Limb (tissue), 2 donors: ENCODE measurements around the gene DOLPP1.

ENCODE experiments used
- DNase-seq, 2 donors: peaks; one replicate each; pipeline ENCODE4 v3.0.0-alpha.2; 2016; ENCODE audit errors: extremely low spot score in 2 of 2

DOLPP1 gene

DNA sequence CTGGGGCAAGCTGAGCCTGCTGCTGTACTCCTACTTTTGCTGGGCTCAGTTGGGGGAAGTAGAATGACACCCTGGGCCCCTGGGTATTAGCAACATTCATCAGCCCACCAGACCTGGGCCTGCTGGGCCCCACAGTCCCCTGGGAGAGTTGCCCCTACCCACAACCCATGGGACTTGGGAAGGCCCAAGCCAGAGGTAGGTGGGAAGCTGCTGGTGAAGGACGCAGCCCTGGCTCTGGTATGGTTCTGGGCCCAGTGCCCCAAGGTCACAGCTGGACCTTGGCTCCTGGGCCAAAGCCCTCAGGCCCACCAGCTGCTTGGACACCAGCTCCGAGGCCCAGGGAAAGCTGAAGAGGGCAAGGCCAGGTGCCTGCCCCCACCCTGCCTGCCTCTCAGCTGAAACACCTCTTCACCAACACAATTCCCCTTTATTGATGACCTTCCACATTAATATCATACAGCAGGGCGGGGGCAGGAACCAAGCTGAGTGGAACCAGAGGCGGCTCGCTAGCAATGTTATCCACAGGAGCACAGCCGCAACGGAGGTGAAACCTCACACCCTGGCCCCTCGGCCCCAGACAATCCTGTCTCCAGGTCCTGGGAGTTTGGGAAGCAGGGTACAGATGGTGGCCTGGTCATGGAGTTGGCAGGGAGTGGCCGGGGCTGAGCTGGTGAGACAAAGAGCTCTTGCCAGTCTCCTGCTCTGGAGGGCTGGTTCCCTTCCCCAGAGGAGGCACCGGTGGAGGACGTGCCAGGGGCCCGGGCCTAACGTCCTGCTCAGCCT is 13.7 kb downstream of the DOLPP1 start:
- no peak for DNase-seq

DNA sequence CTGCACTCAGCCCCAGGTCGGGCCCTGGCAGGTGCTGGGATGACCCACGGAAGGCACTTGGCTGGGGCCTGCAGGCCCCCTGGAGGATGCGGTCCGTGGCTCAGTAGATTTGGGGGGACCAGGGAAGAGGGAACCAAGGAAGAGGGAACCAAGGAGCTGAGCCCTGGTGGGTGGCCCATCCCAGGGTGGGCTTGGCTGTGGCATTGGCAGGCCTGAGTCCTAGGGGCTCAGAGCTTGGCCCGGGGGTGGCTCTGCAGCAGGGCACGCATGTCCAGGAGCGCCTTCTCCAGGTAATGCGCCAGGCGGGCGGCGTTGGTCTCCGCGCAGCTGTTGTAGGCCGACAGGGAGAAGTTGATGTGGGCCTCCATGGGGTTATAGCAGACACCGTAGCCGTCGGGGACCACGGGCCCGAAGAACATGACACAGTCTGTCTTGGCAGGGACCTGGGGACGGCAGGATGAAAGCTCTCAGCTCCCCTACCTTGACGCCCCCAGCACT is 14.3 kb downstream of the DOLPP1 start:
- no peak for DNase-seq

DNA sequence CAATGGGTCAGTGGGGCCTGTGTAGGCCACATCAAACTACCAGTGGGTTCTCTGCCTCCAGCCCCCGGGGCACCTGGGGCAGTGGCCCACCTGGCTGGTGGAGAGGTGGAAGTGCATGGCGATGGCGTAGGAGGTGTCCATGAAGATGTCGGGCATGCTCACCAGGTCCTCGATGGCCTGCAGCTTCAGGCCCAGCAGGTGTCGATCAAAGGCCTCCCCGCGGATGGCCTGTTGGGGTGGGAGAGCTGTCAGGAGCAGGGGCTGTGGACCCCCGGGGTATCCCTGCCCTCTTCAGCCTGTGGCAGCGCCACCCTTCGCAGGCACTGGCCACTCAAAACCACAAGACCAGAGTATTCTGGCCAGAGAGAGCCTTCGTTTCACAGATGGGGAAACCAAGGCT is 15.0 kb downstream of the DOLPP1 start:
- DNase-seq, result no peak

DNA sequence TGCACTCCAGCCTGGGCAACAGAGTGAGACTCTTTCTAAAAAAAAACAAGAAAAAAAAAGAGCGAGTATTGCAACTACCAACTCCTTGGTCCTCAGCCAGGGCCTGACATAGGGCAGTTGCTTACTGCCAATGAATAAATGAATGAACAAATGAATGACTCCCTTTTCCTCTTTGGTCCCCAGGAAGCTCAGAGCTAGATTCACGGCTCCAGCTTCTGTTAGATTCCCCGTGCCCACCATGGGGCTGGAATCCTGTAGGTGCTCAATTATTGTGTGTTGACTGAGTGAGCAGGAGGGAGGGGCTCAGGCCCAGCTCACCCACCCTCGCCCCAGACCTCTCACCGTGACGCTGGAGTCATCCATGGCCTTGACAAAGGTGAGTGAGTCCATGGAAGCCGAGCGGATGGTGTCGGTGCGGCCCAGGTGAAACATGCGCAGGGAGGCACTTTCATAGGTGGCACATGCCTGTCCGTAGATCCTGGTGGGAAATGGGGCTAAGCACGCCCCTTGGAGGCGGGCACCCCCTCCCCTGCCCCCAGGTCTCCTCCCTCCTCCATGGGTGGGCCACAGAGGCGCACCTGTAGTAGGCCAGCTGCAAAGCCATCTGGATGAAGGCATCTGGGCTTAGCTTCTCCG is 16.9 kb downstream of the DOLPP1 start:
- DNase-seq, result no peak

DNA sequence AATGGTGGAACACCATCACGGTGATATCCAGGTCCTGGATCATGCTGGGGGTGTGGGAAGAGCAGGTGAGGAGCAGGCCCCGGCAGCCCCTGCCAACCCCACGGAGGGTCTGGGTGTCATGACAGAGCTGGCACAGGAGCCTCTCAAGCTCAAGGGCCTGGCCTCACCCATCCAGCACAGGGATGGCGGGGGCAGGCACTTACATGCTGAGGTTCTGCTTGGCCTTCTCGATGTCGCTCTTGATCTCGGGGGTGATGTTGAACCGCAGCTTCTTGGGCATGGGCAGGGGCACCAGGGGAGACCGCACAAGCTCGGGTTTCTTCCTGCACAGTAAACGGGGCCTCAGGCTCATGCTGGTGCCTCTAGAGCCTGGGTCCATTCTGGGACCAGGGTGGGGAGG is 17.4 kb downstream of the DOLPP1 start:
- no peak for DNase-seq

DNA sequence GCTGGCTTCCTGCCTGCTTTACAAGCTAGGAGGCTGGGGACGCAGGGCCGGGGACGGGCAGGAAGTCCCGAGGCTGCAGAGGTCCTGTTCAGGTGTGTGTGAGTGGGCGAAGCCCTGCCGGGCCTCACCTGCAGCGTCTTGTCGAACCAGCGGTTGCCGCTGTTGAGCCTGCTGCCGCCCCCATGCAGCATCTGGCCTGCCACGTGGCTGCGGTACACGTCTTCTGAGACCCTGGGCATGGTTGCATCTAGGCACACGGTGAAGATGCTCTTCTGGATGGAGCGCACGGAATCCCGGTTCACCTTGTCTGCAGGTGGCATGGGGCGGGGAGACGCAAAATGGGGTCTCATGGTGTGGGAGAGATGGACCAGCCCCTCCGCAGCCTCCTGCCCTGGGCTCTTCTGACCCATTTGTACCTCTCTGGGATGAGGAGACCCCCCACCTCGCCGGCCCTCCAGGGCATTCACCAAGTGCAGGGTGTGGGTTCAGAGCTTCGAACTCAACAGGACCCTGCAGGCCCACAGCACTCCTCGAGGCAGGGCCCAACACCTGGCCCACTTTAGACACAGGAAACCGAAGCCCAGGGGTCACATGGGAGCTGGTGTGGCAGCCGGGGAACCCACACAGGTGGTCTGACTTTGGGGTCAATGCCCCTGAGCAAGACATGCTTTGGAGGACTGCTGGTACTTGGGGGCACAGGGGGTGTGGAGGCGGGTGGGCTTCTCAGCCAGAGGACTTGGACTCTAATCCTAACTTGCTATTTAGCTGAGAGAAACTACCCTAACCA is 19.7 kb downstream of the DOLPP1 start:
- DNase-seq, result no peak

DNA sequence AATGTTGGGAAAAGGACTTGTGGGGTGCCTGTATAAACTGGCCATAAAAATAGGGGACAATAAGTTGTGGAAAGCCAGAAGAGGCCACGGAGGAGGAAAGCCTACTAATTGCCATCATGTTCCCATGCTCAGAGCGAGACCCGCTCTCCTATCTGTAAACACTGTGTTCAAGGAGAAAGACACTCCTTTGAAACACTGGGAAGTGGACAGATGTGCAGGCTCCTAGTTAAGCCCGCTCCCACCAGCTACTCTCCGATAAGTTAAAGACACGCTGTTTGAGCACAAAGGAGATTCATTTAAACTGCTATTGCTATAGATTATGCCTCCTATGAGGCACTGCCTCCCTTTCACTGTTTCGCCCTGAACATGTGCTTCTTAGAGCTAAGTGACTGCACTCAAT is 20.4 kb downstream of the DOLPP1 start:
- no peak for DNase-seq

DNA sequence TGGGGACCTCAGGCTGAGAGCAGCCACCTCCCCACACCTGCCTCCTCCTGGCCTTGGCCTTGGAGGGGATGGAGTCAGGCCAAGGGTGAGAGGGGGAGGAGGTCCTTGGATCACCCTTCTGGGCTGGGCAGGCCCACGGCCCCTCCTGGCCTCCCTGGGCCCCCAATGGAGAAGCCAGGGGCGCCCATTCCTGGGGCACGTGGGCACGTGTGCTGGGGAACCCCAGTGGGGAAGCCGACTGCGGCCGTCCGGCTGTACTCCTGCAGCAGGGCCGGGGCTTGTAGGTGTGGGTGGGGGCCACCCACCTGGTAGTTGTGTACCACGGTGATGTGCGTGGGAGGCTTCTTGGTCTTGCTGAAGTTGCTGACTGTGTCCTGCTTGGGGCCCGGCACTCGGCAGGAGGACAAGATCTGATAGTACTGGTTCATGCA is 21.2 kb downstream of the DOLPP1 start:
- DNase-seq, result no peak

DNA sequence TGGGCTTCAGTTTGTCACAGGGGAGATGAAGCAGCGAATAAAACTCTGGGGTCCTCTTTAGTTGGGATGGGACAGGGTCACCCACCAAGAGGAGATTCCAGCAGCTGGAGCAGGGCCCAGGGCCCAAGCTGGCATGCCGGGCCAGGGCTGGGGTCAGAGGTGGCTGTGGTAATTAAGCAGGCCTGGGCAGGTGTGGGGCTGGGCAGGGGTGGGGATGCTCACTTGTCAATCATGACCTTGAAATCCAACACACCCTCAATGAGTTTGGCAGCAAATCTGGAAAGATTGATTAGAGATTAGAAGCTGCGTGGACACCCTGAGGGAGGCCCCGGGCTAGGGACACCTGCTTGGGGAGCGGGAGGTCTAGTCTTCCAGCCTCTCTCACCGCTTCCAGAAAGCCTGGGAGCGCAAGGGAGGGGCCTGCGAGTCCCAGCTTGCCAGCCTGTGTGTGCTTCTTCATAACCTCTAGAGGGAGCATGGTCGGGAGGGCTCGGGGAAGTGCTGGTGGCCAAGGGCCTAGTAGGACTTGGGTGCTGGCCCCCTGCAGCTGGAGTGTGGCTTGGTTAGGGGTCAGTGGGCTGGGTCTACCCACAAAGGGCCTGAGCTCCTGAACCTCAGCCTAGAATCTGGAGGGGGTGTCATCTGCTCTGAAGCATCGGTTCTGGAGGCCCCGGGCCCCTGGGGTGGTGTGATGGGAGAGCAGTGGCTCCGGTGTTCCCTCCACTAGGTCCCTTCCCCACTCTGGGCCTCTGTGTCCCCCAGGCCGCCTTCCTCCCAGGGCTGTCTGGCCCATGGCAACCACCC is 22.1 kb downstream of the DOLPP1 start:
- DNase-seq, result no peak

DNA sequence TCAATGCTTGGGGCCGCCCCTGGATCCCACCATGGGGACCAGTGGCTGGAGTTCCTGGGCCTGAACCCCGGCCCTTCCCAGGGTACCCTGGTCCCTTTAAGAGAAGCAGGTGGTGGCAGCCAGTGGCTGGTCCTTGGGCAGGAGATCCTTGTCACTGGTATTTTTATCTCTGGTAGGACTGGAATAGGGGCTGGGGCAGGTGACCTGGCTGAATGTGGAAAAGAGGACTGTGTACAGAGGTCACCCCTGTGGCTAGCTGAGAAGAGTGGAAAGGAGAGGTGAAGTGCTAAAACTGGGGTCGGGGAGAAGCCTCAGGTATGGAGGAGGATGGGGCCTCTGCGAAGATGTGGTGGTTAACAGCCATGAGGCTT is 22.7 kb downstream of the DOLPP1 start:
- no peak for DNase-seq

DNA sequence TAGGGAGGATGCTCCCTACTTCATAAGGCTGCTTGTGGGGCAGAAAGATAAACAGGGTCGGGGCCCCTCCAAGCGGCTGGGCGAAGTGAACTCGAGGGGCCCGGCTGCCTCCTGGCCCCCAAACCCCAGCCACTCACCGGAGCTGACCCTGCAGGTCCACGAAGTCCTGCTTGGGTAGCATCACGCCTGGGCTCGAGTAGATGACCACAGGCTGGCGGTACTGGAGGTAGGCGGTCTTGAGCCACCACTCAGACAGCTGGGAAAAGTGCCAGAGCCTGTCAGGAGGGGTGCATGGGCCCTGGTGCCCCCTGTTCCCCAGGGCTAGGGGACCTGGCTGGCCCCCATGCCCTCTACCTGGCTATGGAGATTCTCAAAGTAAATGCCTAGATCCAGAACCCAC is 23.1 kb downstream of the DOLPP1 start:
- peak in 1 of 2 donors; percentile 18 for DNase-seq

DNA sequence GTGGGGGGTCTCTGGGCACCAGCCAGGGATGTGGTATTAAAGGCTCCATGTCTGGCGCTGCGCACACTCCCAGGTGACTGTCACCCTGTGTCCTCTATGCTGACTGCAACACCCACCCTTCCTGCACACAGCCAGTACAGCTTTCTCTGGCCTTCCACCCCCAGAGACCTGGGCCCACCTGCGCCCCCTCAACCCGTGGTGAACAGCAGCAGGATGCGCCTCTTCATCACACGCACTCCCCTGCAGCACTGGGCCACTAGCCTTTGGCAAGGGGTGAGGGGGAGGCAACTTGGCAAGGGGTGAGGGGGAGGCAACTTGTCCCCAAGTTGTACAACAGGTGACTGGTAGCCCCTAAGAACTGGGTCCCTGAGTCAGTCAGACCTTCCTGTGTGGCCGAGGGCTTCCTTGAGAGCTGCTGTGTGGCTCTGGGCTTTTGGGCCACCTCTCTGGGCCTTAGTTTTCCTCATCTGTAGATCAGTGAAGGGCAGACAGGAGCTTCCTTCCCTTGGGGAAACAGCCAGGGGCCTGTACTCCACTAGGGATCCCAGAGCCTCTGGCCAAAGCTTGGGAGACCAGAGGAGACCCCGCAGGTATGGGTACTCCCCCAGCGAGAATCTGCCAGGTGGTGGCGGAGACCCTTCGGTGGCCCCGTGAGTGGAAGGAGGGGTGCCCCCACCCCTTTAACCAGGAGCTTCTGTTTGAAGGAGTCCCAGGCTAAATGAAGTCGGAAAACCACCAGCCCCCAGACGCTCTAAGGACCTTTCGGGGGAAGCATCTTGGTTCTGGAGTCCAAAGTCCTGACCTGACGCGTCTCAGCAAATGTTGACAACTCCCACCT is 25.2 kb downstream of the DOLPP1 start:
- DNase-seq, result peak in 1 of 2 donors; percentile 28

DNA sequence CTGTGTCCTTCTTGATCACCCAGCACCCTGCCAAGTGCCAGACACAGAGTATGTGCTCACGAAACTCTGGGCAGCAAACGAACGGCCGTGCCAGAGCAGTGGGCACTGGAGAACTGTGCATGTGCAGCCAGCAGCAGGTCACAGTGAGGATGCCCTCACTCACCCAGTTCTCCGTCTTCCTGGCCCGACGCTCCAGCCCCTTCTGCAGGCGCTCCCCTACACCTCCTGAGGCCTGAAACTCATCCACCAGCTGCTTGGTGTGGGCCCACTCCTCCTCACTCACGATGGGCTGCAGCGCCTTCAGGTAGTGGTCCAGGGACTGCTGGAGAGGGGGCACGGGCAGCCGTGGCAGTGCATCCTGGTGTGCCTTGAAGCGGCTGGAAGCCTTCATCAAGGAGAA is 26.7 kb downstream of the DOLPP1 start:
- DNase-seq, result no peak

DNA sequence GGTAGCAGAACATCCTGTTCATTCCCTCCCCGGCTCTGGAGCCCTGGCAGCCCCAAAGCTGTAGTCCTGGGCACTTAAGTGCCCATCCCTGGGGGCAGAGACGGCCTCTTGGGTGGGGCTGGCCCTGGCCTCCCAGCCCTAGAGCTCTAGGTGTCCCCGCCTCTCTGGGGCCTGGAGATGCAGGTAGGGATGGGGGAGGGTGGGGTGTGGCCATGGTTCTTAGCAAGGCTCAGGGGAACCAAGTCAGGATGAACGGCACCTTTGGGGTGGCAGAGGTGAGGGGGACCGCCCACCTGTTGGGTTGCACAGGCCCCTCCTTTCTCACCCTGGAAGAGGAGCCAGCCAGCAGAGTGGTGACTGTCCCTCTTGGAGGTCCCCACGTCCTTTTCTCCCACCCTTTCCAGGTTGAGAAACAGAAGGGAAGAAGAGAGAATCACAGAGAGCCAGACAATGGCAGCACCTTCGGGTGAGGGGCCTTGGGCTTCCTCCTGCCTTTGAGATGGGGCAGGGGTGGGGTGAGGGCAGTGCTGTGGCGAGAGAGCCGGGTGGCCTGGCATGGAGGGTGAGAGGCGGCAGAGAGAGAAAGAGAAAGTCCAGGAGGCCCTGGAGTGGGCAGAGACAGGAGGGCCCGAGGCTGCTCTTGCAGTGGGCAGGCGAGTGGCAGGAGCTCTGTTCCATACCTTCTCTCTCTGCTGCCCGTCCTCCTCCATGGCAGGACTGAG is 27.3 kb downstream of the DOLPP1 start:
- DNase-seq, result no peak

DNA sequence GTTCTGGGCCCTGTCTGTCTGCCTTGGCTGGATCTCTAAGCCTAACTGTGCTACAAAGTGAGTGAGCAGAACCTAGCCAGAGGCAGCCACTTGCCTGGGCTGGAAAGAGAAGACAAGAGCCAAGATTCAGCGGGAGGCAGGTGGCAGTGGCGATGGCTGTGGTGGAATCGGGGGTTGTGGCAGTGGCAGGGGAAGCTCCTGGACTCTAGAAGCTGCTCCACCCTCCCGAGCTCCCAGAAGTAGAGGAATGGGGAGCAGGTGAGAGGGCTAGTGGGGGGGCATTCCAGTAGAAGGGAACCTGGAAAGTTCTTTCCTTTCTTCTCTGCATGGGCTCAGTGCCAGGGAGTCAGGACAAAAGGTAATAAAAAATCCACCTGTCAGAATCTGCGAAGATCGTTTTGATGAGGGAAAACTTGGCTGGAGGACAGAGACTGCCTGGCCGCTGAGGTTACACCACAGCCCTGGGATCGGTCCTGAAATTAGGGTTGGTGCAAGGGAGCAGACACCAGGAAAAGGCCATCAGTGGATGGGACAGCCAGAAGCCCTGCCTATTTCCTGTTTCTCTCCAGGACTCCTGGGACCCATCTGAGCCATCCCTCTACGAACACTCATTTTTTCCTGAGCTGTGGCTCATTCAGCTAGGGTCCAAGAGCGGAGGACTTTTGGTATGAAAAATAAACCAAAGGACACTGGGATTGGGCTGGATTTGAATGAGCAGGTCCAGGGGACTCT is 28.1 kb downstream of the DOLPP1 start:
- no peak for DNase-seq

DNA sequence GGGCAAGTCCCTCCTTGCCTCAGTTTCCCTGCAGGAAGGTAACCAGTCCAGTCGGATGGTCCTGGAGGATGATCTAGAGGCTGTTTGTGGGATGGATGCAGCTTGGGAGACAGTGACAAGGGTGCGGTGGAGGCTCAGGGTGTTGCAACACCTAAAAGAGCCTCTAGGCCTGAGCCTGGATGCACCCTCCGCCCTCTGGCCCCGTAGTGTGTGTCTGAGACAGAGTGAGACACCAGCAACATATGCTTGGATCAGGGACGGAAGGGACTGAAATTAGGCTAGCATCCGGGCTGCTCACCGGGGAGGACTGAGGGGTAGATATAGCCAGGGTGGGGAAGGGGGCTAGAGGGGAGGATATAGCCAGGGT is 28.6 kb downstream of the DOLPP1 start:
- no peak for DNase-seq

DNA sequence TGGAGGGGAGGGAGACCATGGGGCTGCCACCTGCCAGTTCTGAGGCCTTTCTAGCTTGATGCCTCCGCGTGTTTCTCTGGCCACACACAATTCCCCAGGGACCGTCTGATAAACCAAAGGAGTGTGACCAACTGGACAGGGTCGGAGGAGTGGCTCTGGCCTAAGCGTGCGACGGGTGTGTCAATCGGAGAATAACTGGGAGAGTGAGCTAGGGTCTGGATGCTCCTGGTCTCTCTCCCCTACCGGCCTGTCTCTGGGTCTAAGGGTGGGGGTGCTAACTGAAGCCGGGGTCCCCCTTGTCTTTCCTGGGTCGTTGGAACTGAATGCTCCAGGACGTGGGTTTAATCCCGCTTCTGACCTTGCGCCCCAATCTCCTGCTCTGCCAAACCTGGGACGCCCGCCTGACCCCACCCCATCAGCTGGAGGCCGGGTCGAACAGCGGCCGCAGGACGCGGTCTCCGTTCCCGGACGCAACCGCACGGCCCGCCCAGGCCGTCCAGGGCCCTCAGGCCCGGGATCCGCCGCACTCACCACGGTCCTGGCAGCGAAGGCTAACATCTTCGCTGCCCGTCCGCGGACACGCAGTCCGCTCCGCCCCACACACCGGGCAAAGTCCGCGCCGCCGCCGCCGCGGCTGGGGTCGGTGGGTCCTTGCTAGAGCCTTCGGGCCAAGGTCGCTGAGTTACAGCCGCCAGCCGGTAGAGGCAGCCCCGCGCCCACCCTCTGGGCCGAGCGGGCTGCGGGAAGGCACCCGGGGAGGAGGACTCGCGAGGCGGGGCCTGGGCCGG is 29.2 kb downstream of the DOLPP1 start:
- no peak for DNase-seq

DNA sequence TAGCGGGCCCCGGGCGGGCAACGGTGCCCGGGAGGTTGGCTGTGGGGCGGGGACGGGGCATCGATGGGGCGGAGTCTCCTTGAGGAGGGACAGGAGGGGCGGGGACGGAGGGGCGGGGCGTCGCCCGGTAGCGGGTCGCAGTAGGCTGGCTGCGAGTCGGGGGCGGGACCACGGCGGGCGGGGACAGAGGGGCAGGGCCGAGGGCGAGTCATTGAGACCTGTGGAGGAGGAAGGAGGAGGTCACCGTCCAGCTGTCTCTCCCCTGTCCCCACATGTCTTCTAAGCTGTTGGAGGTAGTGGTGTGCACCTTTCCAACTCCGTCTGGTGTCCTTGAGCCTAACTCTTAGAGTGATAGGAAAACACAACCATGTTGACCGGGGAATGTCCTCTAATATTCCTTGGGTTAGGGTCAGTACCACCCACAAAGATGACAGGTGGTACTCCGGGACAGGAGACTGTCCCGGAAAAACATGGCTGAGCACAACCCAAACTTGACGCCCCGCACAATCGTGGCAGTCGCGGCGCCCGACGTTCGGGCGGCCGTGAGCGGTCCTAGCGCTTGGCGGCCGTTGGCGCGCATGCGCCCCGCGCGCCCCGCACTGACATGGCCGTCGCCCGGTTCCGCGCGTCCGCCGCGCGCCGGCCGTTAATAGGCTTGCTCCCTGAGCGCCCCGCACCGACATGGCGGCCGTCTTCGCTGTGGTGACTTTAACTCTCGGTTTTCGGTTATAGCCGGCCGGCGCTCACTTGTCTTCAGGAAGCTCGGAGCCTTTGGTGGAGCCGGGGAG is 30.0 kb downstream of the DOLPP1 start, which contains the start of the genes CRAT and PTPA:
Gene CRAT, minus strand, starts transcription at position 54 of the 788 bp plus-strand sequence. CDS start 284 bp downstream, outside the sequence.
Gene PTPA, plus strand, starts transcription at position 676 of the 788 bp plus-strand sequence. CDS start 186 bp downstream, outside the sequence.
- peak; percentile 93 to 97 for DNase-seq
